Astrocyte of the hippocampus (primary cell): ENCODE results near the gene DDX28.
"Not testable (repeated sequence)": the region's sequence is repeated elsewhere in the genome, so short reads cannot be mapped to it uniquely, and the experiment has no call there.

ENCODE experiments used
- DNase-seq: peaks from one replicate; pipeline ENCODE4 v3.0.0; 2011; ENCODE audit warnings: low read depth, low spot score

DDX28 gene

DNA sequence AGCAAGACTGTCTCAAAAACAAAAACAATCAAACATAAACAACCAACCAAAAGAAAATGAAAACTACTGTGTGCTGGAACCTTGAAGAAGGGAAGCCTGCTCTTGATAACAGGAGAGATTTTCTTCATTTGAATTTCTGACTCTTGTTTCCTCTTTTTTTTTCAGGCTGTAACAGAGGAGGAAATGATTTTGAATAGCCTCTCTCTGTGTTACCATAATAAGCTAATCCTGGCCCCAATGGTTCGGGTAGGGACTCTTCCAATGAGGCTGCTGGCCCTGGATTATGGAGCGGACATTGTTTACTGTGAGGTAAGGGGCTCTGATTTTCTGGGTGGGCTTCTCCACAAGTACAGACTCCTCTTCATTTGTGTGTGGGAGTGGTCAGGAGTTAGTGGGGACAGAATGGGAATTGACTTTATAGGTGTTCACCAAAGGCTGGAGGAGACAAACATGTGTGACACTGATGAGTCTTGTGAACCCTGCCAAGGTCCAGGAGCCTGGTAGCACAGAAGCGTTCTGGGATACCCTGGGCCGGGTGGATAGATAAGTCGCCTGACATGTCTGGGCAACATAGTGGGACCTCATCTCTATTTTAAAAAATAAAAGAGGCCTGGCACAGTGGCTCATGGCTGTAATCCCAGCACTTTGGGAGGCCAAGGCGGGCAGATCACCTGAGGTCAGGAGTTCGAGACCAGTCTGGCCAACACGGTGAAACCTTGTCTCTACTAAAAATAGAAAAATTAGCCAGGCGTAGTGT is 15.0 kb upstream of the DDX28 start:
- DNase-seq = no peak

DNA sequence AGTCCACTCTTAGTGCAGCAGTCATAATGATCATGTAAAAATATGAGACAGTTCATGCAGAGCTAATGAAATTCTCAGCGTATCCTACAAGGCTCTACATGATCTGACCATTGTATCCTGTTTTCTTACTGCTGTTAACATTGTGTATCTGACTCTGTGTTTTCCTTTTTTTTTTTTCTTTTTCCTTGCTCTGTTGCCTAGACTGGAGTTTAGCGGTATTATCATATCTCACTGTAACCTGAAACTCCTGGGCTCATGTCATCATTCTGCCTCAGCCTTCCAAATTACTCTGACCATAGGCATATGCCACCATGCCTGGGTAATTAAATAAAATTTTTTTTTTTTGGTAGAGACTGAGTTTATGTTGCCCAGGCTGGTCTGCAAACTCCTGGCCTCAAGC is 12.2 kb upstream of the DDX28 start:
- no peak for DNase-seq

DNA sequence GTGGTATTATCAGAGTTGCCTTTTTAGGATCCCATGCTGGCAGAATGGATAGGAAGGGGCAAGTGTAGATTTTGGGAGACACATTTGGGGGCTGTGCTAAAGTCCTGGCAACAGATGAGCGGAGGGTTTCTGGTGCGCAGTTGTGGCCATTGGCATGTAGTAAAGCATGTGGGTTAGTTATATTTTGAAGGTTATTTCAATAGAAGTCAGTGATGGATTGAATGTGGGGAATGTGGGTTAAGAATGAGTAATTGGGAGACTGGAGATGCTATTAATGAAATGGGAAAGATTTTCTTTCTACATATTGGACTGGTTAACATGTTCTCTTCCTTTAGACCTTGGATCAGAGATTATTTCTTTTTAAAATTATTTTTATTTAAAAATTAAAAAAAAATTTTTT is 10.1 kb upstream of the DDX28 start:
- DNase-seq = peak; percentile 29

DNA sequence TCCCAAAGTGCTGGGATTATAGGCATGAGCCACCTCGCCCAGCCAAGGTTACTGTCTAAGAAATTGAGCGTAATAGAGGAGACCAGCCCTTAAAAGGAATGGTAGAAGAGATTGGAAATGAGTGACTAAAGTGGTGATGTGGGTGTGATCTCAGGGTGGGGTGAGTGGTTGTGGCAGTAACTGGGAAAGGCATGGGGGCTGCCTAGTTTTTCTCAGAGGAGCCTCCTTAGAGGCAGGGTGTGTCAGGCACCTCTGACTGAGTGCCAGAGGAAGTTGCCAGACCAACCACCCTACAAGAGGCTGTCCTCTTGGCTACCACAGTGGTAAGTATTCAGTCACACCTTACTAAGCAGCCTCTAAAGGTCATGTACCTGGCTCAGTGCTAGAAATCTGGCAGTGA is 8.9 kb upstream of the DDX28 start:
- DNase-seq = peak; percentile 12

DNA sequence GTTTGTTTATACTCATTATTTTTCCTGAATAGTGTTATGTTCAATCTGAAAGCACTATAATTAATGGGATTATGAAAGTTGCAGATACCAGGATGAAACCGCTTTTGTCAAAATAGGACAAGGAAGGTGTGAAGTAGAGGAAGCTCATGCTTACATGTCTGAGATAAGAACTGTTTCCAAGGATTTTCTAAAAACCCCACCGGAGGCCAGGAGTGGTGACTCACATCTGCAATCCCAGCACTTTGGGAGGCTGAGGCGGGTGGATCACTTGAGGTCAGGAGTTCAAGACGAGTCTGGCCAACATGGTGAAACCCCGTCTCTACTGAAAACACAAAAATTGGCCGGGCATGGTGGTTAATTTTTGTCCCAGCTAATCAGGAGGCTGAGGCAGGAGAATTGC is 7.1 kb upstream of the DDX28 start:
- DNase-seq = peak; percentile 49

- no peak for DNase-seq
These were observed 6.0 kb upstream of the DDX28 start for GRCh38 chr16:68028996-68029395.

DNA sequence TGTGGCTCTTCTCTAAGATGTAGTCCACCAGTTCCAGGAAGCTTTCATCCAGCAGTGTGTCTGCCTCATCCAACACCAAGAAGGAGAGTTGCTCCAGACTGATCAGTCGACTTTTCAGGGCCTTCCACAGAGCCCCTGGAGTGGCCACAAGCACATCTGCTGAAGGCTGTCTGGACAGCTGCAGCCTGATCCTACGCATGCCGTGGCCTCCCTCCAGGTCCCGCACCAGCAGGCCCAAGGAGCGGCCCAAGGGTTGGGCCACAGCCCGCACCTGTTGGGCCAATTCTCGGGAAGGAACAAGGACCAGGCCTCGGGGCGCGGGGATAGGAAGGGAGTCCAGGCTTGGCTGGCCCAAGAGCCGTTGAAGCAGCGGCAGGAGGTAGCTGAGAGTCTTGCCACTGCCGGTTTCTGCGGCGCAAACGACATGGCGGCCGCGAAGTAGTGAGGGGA is 729 bp downstream of the DDX28 start:
- DNase-seq = no peak

GRCh38 chr16:68021490-68021889 is 1.5 kb downstream of the DDX28 start:
- DNase-seq = no peak

DNA sequence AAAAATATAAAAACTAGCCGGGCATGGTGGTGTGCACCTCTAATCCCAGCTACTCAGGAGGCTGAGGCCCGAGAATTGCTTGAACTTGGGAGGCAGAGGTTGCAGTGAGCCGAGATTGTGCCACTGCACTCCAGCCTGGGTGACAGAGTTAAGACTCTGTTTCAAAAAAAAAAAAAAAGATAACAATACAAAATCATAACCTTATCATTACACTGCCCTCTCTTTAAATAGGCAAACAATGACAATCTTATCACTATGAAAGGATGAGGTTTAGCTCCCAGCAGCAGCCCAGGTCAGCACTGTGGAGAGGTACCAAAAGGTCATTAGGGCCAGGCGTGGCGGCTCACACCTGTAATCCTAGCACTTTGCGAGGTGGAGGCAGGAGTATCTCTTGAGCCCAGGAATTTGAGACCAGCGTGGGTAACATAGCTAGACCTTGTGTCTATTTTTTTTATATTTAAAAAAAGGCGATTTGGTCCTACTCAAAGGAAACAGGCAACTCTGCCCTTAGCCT is 3.8 kb downstream of the DDX28 start:
- no peak for DNase-seq

DNA sequence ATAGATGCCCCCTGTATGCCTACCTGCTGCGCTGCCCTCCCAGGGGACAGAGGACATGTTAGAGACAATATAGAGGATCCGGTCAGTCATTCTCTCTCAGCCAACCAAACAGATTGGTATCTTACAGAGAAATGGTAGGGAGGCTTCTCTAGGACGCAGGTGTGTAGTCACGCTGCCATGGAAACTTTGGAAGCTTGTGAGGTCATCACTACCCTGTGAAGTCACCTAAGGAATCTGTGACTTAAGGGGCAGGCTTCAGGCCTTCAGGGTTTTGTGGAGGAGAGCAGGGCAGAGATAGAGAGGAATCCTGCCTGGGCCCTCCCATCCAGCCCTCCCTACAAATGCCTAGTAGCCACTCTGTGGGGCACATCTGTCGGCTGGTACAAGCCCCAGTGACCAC is 7.4 kb downstream of the DDX28 start, which contains the start of gene DPEP2NB:
Gene DPEP2NB, minus strand, starts transcription at position 231 of the 400 bp plus-strand sequence. Its CDS starts 141 bp downstream, at position 90.
- DNase-seq = no peak

- no peak for DNase-seq
These were observed 9.6 kb downstream of the DDX28 start for GRCh38 chr16:68013440-68013839.

- DNase-seq = not testable (repeated sequence)
These were observed 13.2 kb downstream of the DDX28 start for GRCh38 chr16:68009872-68010271.

GRCh38 chr16:68009157-68009735 is 13.8 kb downstream of the DDX28 start:
- no peak for DNase-seq

DNA sequence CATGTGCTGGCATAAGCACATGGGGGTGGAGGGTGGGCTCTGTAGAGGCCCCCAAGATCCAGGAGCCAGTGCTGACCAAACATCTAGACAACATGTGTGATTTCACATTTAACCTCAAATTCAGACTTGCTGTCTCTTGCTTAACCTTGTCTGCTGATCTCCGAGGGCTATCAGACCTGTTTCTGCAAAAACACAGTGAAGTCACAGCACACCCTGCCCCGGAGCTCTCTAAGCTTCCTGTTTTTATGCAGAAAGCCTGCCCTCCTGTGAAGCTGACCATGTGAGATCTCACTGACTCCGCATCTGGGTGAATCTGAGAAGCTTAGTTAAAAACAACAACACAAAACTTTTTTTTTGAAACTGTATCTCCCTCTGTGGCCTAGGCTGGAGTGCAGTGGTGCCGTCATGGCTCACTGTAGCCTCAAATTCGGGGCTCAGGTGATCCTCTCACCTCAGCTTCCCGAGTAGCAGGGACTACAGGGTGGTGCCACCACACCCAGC is 17.2 kb downstream of the DDX28 start:
- no peak for DNase-seq

DNA sequence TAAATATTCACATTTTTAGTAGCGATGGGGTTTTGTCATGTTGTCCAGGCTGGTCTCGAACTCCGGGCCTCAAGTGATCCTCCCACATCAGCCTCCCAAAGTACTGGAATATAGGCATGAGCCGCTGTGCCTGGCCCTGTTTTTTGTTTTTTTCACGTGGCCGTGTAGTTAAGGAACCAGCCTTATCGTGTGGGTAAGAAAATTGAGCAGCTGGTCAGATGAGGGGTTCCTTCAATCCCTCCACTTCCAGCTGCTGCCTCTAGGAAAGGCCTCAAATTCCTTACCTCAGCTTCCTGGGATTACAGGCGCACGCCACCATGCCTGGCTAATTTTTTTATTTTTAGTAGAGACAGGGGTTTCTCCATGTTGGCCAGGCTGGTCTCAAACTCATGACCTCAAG is 17.8 kb downstream of the DDX28 start:
- no peak for DNase-seq

GRCh38 chr16:68003031-68003430 is 20.0 kb downstream of the DDX28 start:
- no peak for DNase-seq

- DNase-seq = no peak
These were observed 22.6 kb downstream of the DDX28 start for GRCh38 chr16:68000450-68000849.

GRCh38 chr16:67999985-68000384 is 23.0 kb downstream of the DDX28 start:
- DNase-seq = no peak

DNA sequence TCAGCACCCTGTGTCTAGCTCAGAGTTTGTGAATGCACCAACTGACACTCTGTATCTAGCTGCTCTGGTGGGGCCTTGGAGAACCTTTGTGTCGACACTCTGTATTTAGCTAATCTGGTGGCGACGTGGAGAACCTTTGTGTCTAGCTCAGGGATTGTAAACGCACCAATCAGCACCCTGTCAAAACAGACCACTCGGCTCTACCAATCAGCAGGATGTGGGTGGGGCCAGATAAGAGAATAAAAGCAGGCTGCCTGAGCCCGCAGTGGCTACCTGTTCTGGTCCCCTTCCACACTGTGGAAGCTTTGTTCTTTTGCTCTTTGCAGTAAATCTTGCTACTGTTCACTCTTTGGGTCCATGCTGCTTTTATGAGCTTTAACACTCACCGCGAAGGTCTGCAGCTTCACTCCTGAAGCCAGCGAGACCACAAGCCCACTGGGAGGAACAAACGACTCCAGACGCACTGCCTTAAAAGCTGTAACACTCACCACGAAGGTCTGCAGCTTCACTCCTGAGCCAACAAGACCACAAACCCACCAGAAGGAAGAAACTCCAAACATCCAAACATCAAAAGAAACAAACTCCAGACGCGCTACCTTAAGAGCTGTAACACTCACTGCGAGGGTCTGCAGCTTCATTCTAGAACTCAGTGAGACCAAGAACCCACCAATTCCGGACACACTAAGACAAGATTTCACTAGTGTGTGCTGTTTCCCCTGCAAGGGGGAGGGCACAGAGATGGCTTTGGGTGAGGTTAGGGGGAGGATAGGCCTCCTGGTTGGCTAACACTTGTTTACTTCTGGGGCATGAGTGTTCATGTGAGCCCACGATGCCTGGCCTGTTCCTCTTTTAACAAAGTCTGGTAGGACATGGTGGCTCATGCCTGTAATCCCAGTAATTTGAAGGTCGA is 24.0 kb downstream of the DDX28 start, which contains the start of gene DPEP2:
Gene DPEP2, minus strand, starts transcription at position 706 of the 910 bp plus-strand sequence. CDS start 6,272 bp downstream, outside the sequence.
- DNase-seq = not testable (repeated sequence)

DNA sequence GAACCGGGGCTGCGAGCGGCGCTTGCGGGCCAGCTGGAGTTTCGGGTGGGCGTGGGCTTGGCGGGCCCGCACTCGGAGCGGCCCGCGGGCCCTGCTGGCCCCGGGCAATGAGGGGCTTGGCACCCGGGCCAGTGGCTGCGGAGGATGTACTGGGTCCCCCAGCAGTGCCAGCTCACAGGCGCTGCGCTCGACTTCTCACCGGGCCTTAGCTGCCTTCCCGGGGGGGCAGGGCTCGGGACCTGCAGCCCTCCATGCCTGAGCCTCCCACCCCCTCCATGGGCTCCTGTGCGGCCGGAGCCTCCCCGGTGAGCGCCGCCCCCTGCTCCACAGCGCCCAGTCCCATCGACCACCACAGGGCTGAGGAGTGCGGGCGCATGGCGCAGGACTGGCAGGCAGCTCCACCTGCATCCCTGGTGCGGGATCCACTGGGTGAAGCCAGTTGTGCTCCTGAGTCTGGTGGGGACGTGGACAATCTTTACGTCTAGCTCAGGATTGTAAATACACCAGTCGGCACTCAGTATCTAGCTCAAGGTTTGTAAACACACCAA is 24.7 kb downstream of the DDX28 start:
- DNase-seq = not testable (repeated sequence)

DNA sequence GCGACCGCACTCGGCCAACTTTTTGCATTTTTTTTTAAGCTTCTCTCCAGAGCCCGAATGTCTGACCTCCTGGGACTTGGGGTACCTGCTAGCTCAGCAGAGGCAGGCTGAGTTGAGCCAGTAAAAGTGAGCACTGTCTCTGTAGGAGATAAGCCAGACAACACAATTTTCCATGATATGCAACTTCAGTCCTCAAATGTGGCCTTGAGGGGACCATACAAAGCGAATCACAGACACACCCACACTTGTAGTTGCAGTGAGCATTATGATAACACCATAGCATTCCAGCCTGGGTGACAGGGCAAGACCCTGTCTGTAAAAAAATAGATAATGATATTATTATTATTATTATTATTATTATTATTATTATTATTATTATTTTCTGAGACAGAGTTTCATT is 26.4 kb downstream of the DDX28 start:
- DNase-seq = no peak
